ENCODE data around the gene REXO1.

The REXO1 gene

GRCh38 chr19:1790054-1790792 is 58.1 kb downstream of the REXO1 start:
- no peak for DNase-seq (ENCODE audit: low read depth)

DNA sequence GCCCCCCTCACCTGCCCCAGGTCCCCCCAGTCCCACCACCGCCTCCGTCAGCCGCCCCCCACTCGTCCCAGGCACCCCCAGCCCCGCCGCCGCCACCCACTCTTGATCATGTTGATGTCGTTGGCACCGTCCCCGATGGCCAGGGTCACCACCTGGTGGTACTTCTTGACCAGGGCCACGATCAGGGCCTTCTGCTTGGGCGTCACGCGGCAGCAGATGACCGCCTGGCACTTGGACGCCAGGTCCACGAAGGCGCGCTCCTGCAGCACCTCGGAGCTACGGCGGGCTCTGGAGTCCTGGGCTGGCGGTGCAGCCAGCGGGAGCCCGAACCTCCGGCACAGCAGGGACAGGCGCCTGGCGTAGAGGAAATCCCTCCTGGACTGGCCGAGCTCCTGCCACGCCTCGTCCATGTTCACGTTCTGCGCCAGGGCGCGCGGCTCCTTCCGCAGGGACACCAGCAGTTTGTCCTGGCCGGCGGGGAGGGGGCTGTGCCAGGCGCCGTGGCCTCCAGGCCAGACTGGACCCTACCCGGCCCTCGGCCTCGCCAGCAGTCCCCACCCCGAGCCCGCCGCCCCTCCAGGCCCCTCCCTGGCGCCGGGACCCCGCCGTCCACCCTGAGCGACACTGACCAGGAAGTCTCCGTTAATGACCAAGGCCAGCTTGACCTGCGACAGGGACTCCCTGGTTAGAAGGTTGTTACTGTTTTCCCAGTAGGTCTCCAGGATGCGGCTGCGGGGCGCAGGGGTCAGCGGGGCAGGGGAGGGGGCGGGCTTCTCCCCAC is 58.8 kb downstream of the REXO1 start:
- DNase-seq (ENCODE audit: low read depth) = no peak

GRCh38 chr19:1787116-1787515 is 61.2 kb downstream of the REXO1 start:
- DNase-seq (ENCODE audit: low read depth) = no peak

- no peak for DNase-seq (ENCODE audit: low read depth)
These were observed 61.6 kb downstream of the REXO1 start for GRCh38 chr19:1786668-1787067.

- DNase-seq (ENCODE audit: low read depth) = no peak
These were observed 63.0 kb downstream of the REXO1 start for GRCh38 chr19:1785310-1785709.

GRCh38 chr19:1783874-1784273 is 64.4 kb downstream of the REXO1 start:
- DNase-seq (ENCODE audit: low read depth) = no peak

GRCh38 chr19:1783354-1783753 is 64.9 kb downstream of the REXO1 start:
- DNase-seq (ENCODE audit: low read depth) = no peak

GRCh38 chr19:1782521-1782920 is 65.8 kb downstream of the REXO1 start:
- DNase-seq (ENCODE audit: low read depth) = no peak

- DNase-seq (ENCODE audit: low read depth) = no peak
These were observed 67.9 kb downstream of the REXO1 start for GRCh38 chr19:1780272-1780958.

GRCh38 chr19:1779574-1779973 is 68.7 kb downstream of the REXO1 start:
- no peak for DNase-seq (ENCODE audit: low read depth)

- DNase-seq (ENCODE audit: low read depth) = no peak
These were observed 71.1 kb downstream of the REXO1 start for GRCh38 chr19:1777149-1777548.

GRCh38 chr19:1776606-1777147 is 71.6 kb downstream of the REXO1 start:
- DNase-seq (ENCODE audit: low read depth) = no peak

GRCh38 chr19:1775951-1776605 is 72.2 kb downstream of the REXO1 start:
- DNase-seq (ENCODE audit: low read depth) = no peak

DNA sequence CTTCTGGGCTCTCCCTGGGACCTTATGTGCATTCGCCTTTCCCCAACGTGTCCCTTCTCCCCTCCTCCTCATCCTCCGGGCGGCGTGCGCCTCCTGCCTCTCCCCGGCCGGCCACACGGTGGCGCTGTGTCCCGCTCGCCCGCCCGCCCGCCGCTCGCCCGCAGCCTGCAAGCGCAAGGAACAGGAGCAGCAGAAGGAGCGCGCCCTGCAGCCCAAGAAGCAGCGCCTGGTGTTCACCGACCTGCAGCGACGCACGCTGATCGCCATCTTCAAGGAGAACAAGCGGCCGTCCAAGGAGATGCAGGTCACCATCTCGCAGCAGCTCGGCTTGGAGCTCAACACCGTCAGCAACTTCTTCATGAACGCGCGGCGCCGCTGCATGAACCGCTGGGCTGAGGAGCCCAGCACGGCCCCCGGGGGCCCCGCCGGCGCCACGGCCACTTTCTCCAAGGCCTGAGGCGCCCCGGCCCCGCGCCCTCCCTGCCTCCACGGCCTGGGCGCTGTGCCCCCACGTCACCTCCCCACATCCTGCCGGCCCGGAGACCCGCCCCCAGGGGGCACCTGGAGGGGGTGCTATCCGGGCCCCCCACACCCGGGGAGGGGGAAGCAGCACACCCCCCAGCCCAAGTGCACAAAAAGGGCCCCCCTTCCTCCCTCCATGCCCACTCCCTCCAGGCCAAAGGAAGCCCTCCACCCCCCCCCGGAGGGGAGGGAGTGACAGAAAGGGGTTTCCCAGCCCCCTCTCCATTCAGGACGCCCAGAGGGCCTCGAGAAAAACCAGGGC is 73.1 kb downstream of the REXO1 start:
- no peak for DNase-seq (ENCODE audit: low read depth)

DNA sequence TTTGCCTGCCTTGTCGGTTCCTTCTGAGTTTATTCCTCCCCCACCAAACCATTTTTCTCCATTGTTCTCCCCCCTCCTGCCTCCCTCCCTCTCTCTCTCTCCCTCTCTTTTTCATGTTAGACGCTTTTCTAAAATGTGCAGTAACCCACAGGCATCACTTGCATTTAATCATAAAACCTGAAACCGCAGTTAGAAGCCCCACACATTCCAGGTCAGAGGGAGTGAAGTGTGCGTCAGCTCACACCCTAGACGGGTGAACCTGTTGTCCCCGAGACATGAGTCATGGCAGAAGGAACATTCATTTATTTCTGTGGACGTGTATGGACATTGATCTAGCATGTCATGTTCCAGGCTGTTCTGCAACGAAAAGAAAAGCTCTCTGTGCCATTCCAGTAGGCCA is 75.1 kb downstream of the REXO1 start:
- no peak for DNase-seq (ENCODE audit: low read depth)

DNA sequence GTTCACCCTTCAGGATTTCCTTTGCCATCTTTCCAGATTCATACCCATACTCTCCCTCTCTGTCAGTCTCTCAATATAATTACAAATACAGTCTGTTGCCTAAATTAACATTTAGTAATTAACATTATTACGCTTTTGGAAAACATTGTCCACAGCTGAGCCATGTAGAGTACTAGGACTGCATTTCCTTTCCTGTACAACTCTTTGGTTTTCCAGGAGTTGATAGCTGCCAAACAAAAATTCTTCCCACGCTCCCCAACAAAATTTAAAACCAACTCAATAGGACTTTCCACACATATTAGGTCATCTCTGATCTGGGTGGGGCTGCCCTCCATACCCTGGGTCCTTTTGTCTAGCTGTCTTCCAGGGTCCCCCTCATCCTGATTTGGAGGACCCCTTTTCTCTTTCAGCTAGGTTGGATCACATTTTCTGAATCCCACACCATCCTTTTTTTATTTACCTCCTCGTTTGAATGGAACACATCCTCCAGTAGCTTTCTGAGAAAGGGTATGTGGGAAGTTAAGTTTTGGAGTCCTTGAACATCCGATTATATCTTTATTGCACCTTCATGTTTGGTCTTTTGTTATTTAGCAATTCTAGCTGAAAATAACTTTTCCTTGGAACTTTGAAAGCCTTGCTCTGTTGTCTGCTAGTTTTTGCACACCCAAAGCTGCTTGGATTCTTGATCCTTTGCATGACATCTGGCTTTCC is 77.3 kb downstream of the REXO1 start:
- DNase-seq (ENCODE audit: low read depth) = no peak

DNA sequence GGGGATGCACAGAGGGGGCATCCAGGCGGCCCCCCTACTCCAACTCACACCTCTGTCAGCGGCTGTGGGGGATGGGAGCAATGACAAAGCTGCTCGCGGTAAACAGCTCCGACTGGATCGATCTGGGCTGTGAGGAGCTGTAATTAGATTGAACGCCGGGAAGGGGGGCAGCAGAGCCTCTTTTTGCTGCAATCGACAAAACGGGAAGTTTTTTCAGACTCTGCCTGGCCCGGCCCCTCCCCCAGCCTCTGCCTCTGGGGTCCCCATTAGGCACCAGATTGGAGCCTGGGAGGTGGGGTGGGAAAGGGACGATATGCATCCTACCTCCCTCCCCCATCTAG is 78.7 kb downstream of the REXO1 start:
- DNase-seq (ENCODE audit: low read depth) = no peak

GRCh38 chr19:1768918-1769644 is 79.2 kb downstream of the REXO1 start:
- no peak for DNase-seq (ENCODE audit: low read depth)

- no peak for DNase-seq (ENCODE audit: low read depth)
These were observed 80.0 kb downstream of the REXO1 start for GRCh38 chr19:1768248-1768647.

- DNase-seq (ENCODE audit: low read depth) = peak; percentile 40
These were observed 80.8 kb downstream of the REXO1 start for GRCh38 chr19:1767464-1767933.

Data from stimulated activated CD8-positive, alpha-beta memory T cell treated with anti-CD3 and anti-CD28 coated beads, Interleukin-15, amount 100 ng/mL, for 1 hour (primary cell).